Muscle layer of duodenum (tissue), 2 donors: ENCODE results near the gene EMID1.
A peak's percentile ranks its signal among the peaks of the same experiment; 100 is the strongest.

Experiments used
- H3K27ac ChIP-seq: one replicate; pipeline ENCODE4 v1.7.0; 2013; ENCODE audit warnings: mild to moderate bottlenecking, low read length
- H3K27me3 ChIP-seq: one replicate; pipeline ENCODE4 v1.7.0; 2013; ENCODE audit warnings: low read depth, mild to moderate bottlenecking, control low read depth, low read length
- H3K36me3 ChIP-seq, 2 donors: one replicate each; pipeline ENCODE4 v1.7.0; 2013; ENCODE audit warnings: low read length in 2 of 2, control low read depth in 1 of 2, mild to moderate bottlenecking in 1 of 2; ENCODE audit not compliant: insufficient read depth in 2 of 2, control insufficient read depth in 1 of 2
- H3K4me1 ChIP-seq, 2 donors: one replicate each; pipeline ENCODE4 v1.7.0; 2013; ENCODE audit warnings: low read length in 2 of 2, mild to moderate bottlenecking in 2 of 2, control low read depth in 1 of 2, moderate library complexity in 1 of 2; ENCODE audit not compliant: insufficient read depth in 2 of 2, control insufficient read depth in 1 of 2
- H3K4me3 ChIP-seq, 2 donors: one replicate each; pipeline ENCODE4 v1.7.0; 2013; ENCODE audit warnings: low read length in 2 of 2, low read depth in 1 of 2, mild to moderate bottlenecking in 1 of 2
- H3K9me3 ChIP-seq, 2 donors: one replicate each; pipeline ENCODE4 v1.7.0; 2013; ENCODE audit warnings: low read length in 2 of 2, control low read depth in 1 of 2, mild to moderate bottlenecking in 1 of 2; ENCODE audit not compliant: control insufficient read depth in 1 of 2
- donor health status: healthy.

Gene EMID1

DNA sequence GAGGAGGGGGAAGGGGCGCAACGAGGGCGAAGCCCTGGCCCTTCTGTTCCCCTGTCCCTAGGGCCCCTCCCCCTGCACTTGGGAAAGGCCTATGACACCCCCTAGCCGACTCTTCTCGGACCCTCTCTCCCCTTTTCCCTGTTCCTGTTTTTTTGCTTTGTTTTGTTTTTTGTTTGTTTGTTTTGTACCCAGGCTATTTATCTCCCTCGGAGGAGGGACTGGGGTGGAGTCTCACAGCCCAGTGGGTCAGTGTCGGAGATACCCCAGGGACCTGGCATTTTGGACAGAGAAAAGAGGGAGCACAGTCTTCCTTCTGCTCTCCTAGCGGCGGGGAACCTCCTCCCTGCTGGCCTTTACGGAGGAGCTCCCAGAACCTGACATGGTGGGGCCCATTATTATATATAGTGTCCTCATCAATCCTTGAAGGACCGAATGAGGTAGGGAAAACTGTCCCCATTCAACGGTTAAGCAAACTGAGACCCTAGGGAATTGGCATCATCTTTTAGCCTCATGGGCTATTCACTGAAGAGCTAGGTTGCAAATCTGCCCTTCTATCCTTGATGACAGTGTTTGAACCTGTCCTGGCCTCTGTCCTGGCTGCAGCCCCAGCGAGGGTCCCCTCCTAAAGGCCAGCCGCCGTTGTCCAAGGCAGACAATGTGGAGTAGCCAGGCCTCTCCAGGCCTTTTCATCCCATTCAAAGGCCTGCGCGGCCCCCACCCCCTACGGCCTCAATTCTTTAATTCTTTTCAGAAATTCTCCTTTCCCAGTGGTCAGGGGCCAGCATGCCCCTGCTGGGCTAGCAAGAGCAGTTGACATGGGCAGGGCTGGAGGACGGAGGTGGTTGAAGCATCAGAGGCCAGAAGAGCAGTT lies 911 bp downstream of the EMID1 start:
- H3K36me3 ChIP-seq = no peaks in the 10 kb centered on the region
- no peaks in the 10 kb centered on the region for H3K9me3 ChIP-seq
- H3K27me3 ChIP-seq = no peaks in the 10 kb centered on the region
- H3K27ac ChIP-seq = no peak overlapping the region
- peaks cover 0 to 10% of the 10 kb centered on the region in 2 donors for H3K4me1 ChIP-seq
- peak overlapping the region; percentile 24 to 68 for H3K4me3 ChIP-seq

DNA sequence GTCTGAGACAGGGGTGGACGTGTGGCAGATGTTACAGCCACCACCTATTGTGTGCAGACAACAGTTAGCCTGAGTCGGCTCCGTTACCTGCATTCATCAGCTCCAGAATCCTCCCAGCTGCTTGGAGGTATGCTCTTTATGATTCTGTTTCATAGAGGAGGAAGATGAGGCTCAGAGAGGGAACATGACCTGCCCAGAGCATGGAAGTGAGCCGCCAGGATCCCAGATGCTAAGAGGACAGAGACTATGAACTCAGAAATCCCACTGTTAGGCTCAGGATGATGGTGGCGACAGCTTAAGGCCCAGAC lies 1.5 kb downstream of the EMID1 start:
- H3K36me3 ChIP-seq = no peaks in the 10 kb centered on the region
- H3K27me3 ChIP-seq = no peaks in the 10 kb centered on the region
- no peaks in the 10 kb centered on the region for H3K9me3 ChIP-seq
- H3K4me3 ChIP-seq = no peak overlapping the region
- peaks cover 0 to 10% of the 10 kb centered on the region in 2 donors for H3K4me1 ChIP-seq
- H3K27ac ChIP-seq = no peak overlapping the region

DNA sequence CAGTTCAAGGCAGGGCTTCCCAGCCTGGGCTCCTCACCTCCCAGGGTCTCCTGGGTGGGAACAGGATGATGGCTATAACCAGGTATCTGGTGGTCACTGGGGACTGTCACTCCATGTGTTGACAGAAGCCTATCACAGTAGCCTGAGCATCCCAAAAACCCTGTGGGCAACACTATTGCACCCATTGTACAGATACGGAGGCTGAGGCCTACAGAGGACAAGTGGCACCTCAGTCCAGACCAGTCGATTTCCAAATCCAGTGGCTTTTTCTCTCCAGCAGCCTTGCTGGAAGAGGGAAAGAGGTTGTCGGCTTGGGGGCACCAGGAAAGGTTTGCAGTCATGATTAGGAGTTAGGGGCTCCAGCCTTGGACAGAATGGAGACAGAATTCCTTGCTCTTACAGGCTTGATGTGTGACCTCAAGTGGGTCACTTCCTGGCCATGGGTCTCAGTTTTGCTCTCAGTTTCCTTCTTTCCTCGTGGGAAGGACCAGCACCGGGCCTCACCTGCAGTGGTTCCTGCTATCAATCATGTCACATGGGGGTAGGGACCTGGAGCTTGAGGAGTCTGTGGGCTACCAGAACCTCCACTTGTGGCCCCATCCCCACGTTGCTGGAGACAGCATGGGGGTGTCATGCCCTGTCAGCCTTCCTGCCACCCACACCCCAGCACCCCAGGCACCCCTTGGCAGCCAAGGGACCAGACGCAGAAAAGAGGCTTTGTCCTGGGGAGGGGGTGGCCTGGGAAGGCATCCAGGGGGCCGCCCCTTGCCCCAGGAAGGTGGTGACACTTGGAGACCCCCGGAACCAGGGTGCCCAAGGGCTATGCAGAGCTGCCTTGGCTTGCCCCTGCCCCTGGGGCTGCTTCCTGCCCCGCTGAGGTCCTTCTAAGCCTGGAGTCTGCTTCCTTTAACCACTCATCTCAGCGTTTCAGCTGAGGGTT lies 2.1 kb downstream of the EMID1 start:
- no peaks in the 10 kb centered on the region for H3K36me3 ChIP-seq
- H3K4me1 ChIP-seq = peaks cover 0 to 10% of the 10 kb centered on the region in 2 donors
- no peak overlapping the region for H3K27ac ChIP-seq
- H3K4me3 ChIP-seq = no peak overlapping the region
- H3K9me3 ChIP-seq = no peaks in the 10 kb centered on the region
- no peaks in the 10 kb centered on the region for H3K27me3 ChIP-seq

DNA sequence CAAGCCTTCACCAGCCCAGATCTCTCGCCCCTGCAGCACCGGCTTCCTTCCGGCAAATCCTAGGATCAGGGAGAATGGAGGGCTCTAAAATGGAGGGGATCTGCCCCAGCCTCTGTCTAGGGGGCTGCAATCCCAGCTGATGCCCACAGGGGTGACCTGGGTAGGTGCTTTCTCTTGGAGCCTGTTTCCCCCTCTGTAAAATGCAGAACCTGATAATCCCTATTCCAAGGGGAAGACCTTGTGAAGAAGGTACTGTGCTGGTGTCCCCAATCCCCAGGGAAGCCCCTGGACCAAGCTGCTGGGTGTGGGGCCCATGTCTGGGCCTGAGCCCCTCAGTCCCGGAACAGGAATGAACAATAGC lies 2.8 kb downstream of the EMID1 start:
- H3K27me3 ChIP-seq = no peaks in the 10 kb centered on the region
- H3K27ac ChIP-seq = no peak overlapping the region
- peaks cover 0 to 10% of the 10 kb centered on the region in 2 donors for H3K4me1 ChIP-seq
- H3K36me3 ChIP-seq = no peaks in the 10 kb centered on the region
- no peaks in the 10 kb centered on the region for H3K9me3 ChIP-seq
- no peak overlapping the region for H3K4me3 ChIP-seq

DNA sequence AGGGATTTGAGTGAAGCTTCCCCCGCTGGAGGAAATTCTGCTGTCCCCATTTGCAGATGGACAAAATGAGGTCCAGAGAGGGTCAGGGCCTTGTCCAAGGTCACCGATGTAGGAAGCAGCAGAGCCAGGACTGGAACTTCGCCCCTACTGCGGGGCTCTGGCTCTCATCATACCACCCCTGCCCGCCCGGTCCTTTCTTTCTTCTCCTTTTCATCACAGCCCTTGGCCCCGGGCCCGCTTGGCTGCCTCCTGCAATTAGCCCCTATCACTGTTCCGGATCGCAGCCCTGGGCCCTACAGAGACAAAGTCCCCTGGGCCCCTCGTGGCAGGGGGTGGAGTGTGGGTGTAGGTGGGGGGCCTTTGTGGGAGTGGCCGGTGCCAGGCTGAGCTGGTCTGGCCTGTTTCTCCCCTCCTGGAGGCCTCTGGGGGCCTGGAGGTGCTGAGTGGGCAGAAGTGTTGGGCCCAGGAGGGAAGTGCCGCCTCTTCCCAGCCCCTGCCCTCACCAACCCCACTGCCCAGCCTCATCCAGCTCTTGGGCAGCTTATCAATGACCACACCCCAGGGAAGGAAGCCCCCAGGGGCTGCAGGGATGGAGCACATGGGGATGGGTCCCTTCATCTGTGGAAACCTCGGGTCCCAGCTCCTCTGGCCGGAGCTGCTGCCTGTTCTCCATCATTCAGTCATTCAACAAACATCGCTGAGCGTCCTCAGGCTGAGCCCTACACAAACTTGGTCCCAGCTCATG lies 3.4 kb downstream of the EMID1 start:
- Histone ChIP-seq H3K36me3 (no peaks in the 10 kb centered on the region), H3K27me3 (no peaks in the 10 kb centered on the region), H3K4me3 (no peak overlapping the region), H3K27ac (no peak overlapping the region), H3K9me3 (no peaks in the 10 kb centered on the region), H3K4me1 (peaks cover 0 to 10% of the 10 kb centered on the region in 2 donors)

DNA sequence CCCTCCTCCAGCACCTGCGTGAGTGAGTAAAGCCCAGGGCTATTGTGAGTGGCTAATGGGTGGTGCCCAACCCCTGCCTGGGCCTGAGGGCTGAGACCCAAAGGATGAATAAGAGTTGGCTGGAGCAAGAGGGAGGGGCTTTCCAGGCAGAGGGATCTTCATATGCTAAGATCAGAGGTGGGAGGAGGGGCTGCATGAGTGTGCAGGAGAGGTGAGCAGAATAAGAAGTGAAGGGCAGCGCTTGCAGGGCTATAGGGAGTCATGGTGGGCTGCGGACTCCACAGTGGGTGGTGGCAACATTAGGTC lies 3.9 kb downstream of the EMID1 start:
- peaks cover 0 to 10% of the 10 kb centered on the region in 2 donors for H3K4me1 ChIP-seq
- H3K9me3 ChIP-seq = no peaks in the 10 kb centered on the region
- H3K4me3 ChIP-seq = no peak overlapping the region
- H3K36me3 ChIP-seq = no peaks in the 10 kb centered on the region
- H3K27me3 ChIP-seq = no peaks in the 10 kb centered on the region
- no peak overlapping the region for H3K27ac ChIP-seq

DNA sequence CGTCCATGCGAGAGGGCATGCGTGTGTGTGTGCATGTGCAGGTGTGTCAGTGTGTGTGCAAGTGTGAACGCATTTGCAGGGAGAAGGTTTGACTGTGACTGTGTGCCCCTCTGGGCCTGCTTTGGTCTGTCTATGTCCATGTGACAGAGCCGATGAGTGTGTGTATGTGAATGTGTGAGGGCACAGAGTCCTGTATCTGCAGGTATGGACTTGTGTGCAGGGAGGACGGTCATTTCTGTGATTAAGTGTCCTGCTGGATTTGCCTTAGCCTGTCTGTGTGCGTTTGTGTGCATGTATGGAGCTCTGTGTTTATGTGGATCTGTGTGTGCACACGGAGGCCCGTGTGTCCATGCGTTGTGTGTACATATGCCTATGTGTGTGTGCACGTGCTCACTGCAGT lies 5.4 kb downstream of the EMID1 start:
- Histone ChIP-seq H3K4me1 (peaks cover 0 to 8% of the 10 kb centered on the region in 2 donors), H3K36me3 (no peaks in the 10 kb centered on the region), H3K27ac (no peak overlapping the region), H3K27me3 (no peaks in the 10 kb centered on the region), H3K4me3 (no peak overlapping the region), H3K9me3 (no peaks in the 10 kb centered on the region)

DNA sequence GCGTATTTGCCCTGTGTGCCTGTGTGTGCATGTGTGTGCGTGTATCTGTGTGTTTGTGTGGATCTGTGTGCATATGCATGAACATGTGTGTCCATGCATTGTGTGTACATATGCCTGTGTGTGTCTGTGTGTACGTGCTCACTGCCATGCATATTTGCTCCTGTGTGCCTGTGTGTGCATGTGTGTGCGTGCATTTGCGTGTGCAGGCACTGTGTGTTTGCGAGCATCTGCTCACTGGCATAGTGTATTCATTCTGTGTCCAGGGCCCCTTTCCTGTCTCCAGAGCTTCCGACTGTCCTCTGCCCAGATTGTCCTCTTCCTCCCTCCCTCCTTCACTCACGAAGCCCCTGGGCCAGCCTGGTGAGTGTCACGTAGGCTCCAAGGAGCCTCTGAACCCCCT lies 5.8 kb downstream of the EMID1 start:
- Histone ChIP-seq H3K36me3 (no peaks in the 10 kb centered on the region), H3K4me3 (no peak overlapping the region), H3K27me3 (no peaks in the 10 kb centered on the region), H3K4me1 (peaks cover 0 to 4% of the 10 kb centered on the region in 2 donors), H3K27ac (no peak overlapping the region), H3K9me3 (no peaks in the 10 kb centered on the region)

DNA sequence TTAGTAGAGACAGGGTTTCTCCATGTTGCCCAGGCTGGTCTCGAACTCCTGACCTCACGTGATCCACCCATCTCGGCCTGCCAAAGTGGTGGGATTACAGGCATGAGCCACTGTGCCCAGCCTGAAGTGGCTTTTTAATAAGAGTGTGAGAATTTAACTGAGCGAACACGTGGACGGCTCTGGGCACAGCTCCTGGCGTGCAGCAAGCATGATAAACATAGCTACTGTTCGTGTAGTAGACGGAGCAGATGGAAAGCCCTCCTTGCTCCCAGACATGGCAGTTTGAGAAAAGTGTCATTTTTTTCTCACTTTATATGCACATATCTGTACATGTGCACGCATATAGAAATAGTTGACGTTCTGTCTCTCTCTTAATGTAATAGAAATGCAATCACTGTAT lies 7.0 kb downstream of the EMID1 start:
- Histone ChIP-seq H3K9me3 (no peaks in the 10 kb centered on the region), H3K36me3 (no peaks in the 10 kb centered on the region), H3K27ac (no peak overlapping the region), H3K27me3 (no peaks in the 10 kb centered on the region), H3K4me1 (no peaks in the 10 kb centered on the region), H3K4me3 (no peak overlapping the region)

DNA sequence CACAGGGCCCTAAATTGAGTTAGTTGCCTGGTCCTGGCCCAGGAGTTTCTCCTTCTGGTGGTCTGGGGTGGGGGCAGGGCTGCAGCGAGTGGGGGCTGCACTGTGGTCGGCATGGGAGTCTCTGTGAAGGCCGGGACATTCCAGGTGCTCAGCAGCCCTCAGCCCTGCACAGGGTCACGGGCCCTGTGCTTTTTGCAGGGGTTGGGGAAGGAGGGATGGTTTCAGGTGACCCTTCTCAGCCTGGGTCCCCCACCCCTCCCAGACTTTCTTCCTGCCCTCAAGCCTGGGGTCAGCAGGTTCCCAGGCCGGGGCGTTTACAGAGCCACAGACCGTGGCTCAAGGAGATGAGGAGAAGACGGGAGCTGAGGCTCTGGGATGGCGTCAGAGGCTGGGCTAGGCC lies 7.8 kb downstream of the EMID1 start:
- Histone ChIP-seq H3K9me3 (no peaks in the 10 kb centered on the region), H3K27ac (no peak overlapping the region), H3K36me3 (no peaks in the 10 kb centered on the region), H3K4me1 (no peaks in the 10 kb centered on the region), H3K27me3 (no peaks in the 10 kb centered on the region), H3K4me3 (no peak overlapping the region)

DNA sequence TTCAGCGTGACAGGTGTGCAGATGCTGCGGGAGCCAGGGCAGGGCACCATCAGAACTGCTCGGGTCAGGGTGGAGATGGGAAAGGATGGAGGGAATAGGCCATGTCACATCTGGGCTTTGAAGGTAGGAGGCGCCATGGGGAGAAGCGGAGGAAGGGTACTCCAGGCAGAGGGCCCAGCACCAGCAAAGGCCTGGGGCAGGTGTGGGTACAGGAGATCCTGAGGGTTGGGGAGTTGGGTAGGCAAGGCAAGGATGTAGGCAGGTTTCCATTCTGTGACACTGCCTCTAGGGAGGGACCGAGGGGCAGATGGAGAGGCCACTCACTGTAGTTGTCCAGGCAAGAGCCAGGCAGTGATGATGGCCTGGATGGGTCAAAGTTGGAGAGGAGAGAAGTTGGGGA lies 8.5 kb downstream of the EMID1 start:
- no peaks in the 10 kb centered on the region for H3K4me1 ChIP-seq
- H3K36me3 ChIP-seq = no peaks in the 10 kb centered on the region
- no peak overlapping the region for H3K27ac ChIP-seq
- H3K9me3 ChIP-seq = no peaks in the 10 kb centered on the region
- no peaks in the 10 kb centered on the region for H3K27me3 ChIP-seq
- no peak overlapping the region for H3K4me3 ChIP-seq
